ENCODE data around the gene FAM181B. TPM values are rescaled to one million over a fixed set of nuclear protein-coding genes. Genes with fewer than 3 reads are reported as not detected.

Gene FAM181B, protein sequence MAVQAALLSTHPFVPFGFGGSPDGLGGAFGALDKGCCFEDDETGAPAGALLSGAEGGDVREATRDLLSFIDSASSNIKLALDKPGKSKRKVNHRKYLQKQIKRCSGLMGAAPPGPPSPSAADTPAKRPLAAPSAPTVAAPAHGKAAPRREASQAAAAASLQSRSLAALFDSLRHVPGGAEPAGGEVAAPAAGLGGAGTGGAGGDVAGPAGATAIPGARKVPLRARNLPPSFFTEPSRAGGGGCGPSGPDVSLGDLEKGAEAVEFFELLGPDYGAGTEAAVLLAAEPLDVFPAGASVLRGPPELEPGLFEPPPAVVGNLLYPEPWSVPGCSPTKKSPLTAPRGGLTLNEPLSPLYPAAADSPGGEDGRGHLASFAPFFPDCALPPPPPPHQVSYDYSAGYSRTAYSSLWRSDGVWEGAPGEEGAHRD
- total RNA-seq (2014; rRNA removed; shearing (Covaris generic)), result 0.80 and 1.1 TPM in 2 replicates
- 0.80 and 1.2 TPM in 2 replicates for polyA plus RNA-seq (2015; cell fraction: cytosol; rRNA removed)
- polyA plus RNA-seq (2015; cell fraction: nucleus; rRNA removed), result 0.31 and 0.66 TPM in 2 replicates

DNA sequence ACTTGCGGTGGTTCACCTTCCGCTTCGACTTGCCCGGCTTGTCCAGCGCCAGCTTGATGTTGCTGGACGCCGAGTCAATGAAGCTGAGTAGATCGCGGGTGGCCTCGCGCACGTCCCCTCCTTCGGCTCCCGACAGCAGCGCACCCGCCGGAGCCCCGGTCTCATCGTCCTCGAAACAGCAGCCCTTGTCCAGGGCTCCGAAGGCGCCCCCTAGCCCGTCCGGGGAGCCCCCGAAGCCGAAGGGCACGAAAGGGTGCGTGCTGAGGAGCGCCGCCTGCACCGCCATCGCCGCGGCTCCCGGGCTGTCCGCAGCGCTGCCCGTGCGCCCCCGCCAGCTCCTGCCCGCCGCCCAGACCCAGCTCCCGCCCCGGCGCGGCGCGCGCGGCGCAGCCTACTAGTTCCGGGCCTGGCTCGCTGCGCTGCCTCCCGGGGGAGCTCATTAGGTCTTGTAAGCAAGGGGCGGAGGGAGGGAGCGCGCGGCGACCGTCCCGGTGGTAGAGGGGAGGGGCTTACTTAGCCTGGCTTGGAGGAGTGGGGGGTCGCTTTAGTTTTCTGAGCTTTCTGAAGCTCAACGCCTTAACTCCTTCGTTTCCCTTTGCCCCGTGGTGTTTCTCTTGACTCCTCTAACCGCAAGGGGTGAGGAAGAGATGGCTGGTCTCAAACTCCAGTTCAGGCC lies at the start of gene FAM181B:
FAM181B (minus strand) TSS at position 421 of the 676 bp plus-strand sequence; CDS start at position 286, 135 bp downstream.
- DNase-seq (ENCODE audit: low read depth, low spot score), result peak; percentile 53
- in situ Hi-C loops (cut with HindIII; ENCODE audit: low pct_unique_long_range_greater_than_20kb, low sequenced_read_pairs), result no loop called here

DNA sequence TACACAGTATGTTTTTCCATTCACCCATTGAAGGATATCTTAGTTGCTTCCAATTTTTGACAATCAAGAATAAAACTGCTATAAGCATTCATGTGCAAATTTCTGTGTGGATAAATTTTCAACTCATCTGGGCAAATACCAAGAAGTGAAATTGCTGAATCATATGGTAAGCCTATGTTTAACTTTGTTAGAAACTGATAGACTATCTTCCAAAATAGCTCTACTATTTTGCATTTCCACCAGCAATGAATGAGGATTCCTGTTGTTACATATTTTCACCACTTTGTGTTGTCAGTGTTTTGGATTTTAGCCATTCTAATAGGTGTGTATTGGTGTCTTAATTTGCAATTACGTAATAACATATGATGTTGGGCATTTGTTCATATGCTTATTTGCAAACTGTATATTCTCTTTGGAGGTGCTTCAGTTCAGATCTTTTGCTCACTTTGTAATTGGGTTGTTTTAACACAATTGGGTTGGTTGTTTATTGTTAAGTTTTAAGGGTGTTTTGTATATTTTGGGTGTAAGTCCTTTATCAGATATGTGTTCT lies 49.2 kb upstream of the FAM181B start:
- DNase-seq (ENCODE audit: low read depth, low spot score), result no peak
- in situ Hi-C loops (cut with HindIII; ENCODE audit: low pct_unique_long_range_greater_than_20kb, low sequenced_read_pairs), result no loop called here

DNA sequence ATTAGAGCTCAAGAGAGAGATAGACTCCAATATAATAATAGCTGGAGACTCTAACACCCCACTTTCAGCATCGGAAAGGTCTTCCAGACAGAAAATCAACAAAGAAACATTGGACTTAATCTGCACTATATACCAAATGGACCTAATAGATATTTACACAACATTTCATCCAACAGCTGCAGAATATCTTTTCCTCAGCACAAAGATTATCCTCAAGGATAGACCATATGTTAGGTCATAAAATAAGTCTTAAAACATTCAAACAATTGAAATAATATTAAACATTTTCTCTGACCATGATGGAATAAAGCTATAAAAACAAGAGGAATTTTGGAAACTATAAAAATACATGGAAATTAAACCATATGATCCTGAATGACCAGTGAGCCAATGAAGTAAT lies 45.1 kb upstream of the FAM181B start:
- no peak for DNase-seq (ENCODE audit: low read depth, low spot score)
- in situ Hi-C loops (cut with HindIII; ENCODE audit: low pct_unique_long_range_greater_than_20kb, low sequenced_read_pairs), result no loop called here

DNA sequence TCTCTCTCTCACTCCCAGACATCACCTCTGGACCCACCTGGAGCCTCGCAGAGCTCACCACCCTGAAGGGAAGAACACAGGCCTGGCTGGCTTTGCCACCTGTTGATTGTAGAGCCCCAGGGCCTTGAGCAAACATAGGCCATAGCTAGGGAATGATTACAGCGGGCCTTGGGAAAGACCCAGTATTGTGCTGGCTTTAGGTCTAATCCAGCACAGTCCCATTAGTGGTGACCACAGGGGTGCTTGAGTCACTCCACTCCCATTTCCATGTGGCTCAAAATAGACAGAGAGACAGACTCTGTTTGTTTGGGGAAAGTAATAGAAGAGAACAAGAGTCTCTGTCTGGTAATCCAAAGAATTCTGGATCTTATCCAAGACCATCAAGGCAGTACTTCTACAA lies 42.7 kb upstream of the FAM181B start:
- in situ Hi-C loops (cut with HindIII; ENCODE audit: low pct_unique_long_range_greater_than_20kb, low sequenced_read_pairs), result no loop called here
- DNase-seq (ENCODE audit: low read depth, low spot score), result peak; percentile 68

DNA sequence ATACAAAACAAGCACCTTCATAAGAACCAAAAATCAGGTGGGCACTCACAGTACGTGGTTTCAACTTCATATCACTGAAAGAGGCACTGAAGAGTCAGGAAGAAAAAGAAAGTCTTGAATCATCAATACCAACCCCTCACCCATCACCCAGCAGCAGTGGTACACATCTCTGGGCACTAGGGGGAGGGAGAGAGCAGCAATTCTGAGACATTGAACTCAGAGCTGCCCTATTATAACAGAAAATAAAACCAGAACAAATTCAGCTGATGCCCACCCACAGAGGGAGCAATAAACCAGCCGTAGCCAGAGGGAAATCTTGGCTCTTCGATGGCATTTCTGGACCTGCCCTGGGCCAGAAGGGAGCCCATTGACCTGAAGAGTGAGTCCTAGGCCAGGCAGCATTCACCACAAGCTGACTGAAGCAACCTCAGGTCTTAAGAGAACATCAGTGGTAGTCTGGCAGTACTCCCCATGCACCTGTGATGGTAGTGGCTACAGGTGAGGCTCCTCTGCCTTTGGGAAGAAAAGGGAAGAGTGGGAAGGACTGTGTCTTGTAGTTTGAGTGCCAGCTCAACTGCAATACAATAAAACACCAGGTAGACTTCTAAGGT lies 42.2 kb upstream of the FAM181B start:
- DNase-seq (ENCODE audit: low read depth, low spot score), result peak; percentile 77

DNA sequence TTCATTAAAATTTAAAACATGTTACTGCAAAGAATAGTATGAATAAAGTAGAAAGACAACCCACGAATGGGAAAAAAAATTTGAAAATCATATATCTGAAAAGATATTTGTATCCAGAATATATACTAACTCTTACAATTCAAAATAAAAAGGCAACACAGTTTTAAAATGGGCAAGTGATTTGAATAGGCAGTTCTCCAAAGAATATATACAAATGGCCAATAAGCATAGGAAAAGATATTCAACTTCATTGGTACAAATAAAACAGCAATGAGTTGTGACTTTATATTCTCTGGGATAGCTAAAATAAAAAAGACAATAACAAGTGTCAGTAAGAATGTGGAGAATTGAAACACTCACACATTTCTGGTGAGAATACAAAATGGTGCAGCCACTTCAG lies 41.6 kb upstream of the FAM181B start:
- in situ Hi-C loops (cut with HindIII; ENCODE audit: low pct_unique_long_range_greater_than_20kb, low sequenced_read_pairs), result no loop called here
- no peak for DNase-seq (ENCODE audit: low read depth, low spot score)

More for the DNA sequence above, 42.2 kb upstream of the FAM181B start:
- in situ Hi-C loops (cut with HindIII; ENCODE audit: low pct_unique_long_range_greater_than_20kb, low sequenced_read_pairs), result no loop called here

DNA sequence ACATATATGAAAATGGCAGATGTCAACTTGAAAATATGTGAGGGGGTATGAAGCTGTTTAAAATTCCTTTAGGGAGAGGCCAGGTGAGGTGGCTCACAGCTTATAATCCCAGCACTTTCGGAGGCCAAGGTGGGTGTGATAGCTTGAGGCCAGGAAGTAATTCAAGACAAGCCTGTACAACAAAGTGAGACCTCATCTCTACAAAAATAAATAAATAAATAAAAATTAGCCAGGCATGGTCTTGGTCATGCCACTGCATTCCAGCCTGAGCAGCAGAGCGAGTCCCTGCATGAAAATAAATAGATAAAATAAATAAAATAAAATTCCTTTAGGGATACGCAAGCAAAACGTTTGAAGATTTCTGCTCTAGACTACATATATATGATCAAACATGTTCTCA lies 38.1 kb upstream of the FAM181B start:
- in situ Hi-C loops (cut with HindIII; ENCODE audit: low pct_unique_long_range_greater_than_20kb, low sequenced_read_pairs), result no loop called here
- DNase-seq (ENCODE audit: low read depth, low spot score), result no peak

DNA sequence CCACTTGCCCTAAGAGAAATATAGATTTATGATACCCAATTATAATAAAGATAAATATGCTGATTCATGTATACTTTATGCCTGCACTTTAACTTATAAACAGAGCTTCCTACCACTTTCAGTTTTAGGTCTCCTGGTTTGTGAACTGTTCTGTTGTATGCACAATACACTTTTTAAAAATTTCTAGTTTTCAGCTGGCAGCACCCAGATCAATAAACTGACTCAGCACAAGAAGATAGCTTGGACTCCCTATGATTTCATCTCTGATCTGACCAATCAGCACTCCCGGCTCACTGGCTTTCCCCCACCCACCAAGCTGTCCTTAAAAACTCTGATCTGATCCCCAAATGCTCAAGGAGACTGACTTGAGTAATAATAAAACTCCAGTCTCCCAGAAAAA lies 33.5 kb upstream of the FAM181B start:
- in situ Hi-C loops (cut with HindIII; ENCODE audit: low pct_unique_long_range_greater_than_20kb, low sequenced_read_pairs), result no loop called here
- no peak for DNase-seq (ENCODE audit: low read depth, low spot score)

DNA sequence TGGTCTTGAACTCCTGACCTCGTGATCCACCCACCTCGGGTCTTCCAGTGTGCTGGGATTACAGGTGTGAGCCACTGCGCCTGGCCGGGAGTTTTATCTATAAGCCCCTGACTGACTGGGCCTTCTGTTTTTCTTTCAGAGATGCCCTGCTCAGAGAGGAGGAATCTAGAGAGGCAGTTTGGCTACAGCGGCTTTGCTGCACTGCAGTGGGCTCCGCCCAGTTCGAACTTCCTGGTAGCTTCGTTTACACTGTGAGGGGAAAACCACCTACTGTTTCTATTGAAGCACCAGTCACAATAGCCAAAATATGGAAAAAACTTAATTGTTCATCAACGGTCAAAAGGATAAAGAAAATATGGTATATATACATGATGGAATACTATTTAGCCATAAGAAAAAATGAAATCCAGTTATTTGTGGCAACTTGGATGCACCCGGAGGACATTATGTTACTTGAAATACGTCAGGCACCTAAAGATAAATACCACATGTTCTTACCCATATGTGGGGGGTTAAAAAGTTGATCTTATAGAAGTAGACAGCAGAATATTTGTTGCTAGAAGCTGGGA lies 31.9 kb upstream of the FAM181B start:
- in situ Hi-C loops (cut with HindIII; ENCODE audit: low pct_unique_long_range_greater_than_20kb, low sequenced_read_pairs), result no loop called here
- no peak for DNase-seq (ENCODE audit: low read depth, low spot score)

DNA sequence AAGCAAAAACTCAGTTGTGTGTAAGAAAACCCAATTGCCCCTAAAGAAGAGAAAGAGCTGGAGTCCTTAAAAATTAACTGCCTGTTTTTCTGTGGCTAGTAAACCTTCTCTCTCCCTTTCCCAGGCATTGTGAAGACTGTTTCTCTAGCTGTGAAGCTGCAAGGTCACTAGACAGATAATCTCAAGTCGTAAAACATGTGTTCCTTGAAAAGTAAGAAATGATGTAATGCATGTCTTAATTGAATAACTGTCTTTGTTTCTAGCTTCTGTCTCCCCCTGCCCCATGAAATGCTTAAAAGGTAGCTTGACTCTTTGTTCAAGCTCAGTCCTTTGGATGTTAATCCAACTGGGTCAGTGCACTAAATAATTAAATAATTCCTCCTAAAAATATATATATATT lies 29.5 kb upstream of the FAM181B start:
- in situ Hi-C loops (cut with HindIII; ENCODE audit: low pct_unique_long_range_greater_than_20kb, low sequenced_read_pairs), result no loop called here
- no peak for DNase-seq (ENCODE audit: low read depth, low spot score)

DNA sequence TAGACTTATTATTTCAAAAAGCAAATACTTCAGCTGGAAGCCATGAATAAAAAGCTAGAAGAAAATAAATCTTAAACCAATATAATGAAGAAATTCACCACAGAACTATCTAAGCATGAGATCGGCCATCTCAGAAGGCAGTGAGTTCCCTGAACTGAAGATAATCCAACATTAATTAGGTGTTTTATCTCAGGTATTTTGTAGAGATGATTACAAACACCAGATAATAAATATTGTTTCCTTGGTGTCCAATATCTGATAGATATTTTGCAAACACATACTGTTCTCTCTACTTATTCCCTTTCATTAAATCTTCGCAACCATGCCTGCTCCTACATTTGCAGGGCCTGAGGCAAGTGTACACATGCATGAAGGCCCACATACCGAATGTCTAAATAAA lies 26.0 kb upstream of the FAM181B start:
- in situ Hi-C loops (cut with HindIII; ENCODE audit: low pct_unique_long_range_greater_than_20kb, low sequenced_read_pairs), result no loop called here
- DNase-seq (ENCODE audit: low read depth, low spot score), result no peak

DNA sequence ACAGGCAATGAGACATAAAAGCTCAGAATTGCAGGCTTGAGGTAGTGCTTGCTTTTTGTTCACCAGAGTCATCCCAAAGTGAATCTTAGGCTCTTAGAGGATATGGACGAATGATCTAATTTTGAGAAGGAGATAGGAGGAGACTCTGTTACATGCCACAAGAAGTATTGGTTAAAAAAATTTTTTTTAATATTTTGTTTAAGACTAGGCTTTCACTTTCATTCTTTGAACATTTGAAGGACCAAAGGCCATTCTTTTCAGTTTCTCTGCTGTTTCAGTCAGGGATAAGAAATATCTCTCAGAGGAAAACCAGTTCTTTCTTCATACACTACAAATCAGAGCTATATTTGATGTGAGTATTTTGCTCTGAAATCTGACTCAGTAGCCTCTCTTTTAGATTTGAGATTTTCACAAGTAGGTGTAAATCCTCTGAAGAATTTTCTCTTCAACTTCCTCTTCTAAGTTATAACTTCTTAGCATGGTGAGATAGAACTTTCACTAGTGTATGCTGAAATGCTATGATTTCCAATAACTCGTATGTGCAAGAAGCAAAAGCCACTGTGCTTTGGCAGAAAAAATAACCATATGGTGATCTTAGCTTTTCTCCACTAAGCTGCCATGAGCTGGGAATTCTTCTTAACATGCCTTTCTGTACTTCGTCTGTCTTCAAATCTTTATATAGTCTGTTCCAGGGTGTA lies 24.1 kb upstream of the FAM181B start:
- DNase-seq (ENCODE audit: low read depth, low spot score), result no peak
- in situ Hi-C loops (cut with HindIII; ENCODE audit: low pct_unique_long_range_greater_than_20kb, low sequenced_read_pairs), result no loop called here

DNA sequence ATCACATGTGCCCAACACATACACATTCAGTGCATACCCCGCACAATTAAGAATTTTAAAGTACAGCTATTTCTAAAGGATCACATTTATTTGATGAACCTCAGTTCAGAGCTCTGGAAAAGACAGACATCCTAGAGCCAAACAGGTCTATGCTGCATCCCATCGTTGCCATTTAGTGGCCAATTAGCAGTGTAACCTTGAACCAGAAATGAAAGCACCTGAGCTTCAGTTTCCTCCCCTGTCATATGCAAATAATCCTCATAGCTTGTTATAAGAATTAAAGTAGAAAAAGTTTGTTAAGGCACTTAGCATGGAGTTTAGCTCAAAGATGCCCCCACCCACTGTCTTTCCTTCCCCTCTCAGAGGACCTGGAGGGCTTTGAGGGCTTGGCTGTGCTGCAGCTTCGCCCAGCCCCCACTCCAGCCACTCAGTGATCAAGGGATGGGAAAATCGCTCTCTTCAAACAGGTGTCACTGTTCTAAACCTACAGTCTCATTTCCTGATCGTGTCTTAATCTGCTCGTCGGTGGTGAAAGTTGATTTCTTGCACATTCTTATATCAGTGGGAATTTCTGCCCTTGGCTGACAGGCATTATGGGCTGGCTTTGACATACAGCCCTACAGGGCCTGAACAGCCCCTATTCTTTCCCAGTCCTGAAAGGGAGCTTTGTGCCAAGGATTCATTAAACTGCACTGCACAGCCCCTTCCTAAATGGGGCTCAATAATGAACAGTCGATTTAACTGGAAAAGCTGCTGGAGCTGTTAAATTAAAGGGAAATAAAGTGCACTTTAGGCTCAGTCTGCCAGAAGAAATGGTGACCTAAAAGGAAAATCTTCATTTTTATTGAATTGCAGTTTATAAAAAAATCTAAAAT lies 23.3 kb upstream of the FAM181B start:
- peak; percentile 63 for DNase-seq (ENCODE audit: low read depth, low spot score)
- in situ Hi-C loops (cut with HindIII; ENCODE audit: low pct_unique_long_range_greater_than_20kb, low sequenced_read_pairs), result no loop called here

DNA sequence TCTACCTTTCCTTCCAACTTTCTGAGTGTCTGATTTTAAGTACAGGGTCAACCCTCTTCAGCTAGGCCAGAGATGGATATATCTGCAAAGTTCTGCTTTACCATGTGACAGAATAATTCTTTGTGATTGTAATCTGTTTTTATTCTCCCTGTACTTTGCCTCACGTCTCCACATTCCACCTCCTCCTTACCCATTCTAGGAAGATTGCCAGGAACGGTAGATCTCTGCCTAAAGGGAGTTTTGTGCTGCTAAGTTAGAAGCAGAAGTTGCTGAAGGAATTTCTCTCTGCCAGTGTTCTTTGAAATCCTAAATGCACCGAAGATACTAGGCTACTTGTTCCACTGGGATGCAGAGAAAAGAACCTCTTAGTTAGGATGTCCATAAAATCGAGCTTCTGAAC lies 20.7 kb upstream of the FAM181B start:
- no peak for DNase-seq (ENCODE audit: low read depth, low spot score)
- in situ Hi-C loops (cut with HindIII; ENCODE audit: low pct_unique_long_range_greater_than_20kb, low sequenced_read_pairs), result no loop called here

DNA sequence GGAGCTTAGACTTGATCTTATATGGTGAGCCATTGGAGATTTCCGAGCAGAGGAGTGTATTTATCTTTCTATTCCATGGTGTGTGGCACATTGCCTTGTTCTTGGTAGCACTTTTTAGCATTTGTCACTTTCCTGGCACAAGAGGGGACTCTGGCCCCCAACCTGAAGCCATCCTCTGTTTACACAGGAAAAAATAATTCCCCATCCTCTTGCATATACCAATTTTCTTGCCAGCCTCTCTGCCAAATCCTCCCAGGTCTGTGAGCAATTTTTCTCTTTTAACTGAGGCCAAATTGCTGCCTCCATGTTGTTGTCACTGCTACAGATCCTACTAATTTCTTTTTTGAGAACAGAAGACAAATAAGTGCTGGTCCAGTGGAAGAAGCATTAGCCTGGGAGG lies 20.3 kb upstream of the FAM181B start:
- in situ Hi-C loops (cut with HindIII; ENCODE audit: low pct_unique_long_range_greater_than_20kb, low sequenced_read_pairs), result no loop called here
- no peak for DNase-seq (ENCODE audit: low read depth, low spot score)

DNA sequence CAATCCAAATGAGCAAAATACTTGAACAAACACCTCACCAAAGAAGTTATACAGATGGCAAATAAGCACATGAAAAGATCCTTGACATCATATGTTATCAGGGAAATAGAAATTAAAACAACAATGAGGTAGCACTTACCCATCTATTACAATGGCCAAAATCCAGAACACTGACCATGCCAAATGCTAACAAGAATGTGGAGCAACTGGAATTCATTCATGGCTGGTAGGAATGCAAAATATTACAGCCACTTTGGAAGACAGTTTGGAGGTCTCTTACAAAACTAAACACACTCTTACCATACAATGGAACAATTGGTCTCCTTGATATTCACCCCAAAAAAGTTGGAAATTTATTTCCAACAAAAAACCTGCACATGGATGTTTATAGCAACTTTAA lies 19.1 kb upstream of the FAM181B start:
- no peak for DNase-seq (ENCODE audit: low read depth, low spot score)
- in situ Hi-C loops (cut with HindIII; ENCODE audit: low pct_unique_long_range_greater_than_20kb, low sequenced_read_pairs), result no loop called here

Data from SK-MEL-5 (cell line).